Activated naive CD8-positive, alpha-beta T cell treated with anti-CD3 and anti-CD28 coated beads, Interleukin-2, amount 10 ng/mL, durations not matched to agents 7 days and 5 days (primary cell): ENCODE results near the gene CBFB. TPM values are rescaled to one million over a fixed set of nuclear protein-coding genes. Genes with fewer than 3 reads are reported as not detected.
"Not testable (repeated sequence)": the region's sequence is repeated elsewhere in the genome, so short reads cannot be mapped to it uniquely, and the experiment has no call there.

Source experiments
- ATAC-seq: fragments of 150-1000 bp; cut with Tn5 transposase; one replicate; pipeline ENCODE4 v1.10.0; 2021; ENCODE audit warnings: low read depth, moderate library complexity
- POLR2A ChIA-PET: fragments of 350-600 bp; sonication (Branson Sonifier 250); formaldehyde crosslinking; loops from one replicate; lab custom pipeline; 2021; ENCODE audit warnings: antibody characterized with exemption; lab: Charles Lee
- DNase-seq: peaks from one replicate; pipeline ENCODE4 v3.0.0; 2021
- H3K27ac Mint-ChIP-seq: one replicate; pipeline ENCODE4 v1.8.0; 2022; ENCODE audit warnings: mild to moderate bottlenecking, mixed read lengths
- H3K27me3 Mint-ChIP-seq: one replicate; pipeline ENCODE4 v1.8.0; 2022; ENCODE audit warnings: mild to moderate bottlenecking, moderate library complexity, mixed read lengths
- H3K36me3 Mint-ChIP-seq: one replicate; pipeline ENCODE4 v1.8.0; 2021; ENCODE audit warnings: mild to moderate bottlenecking, mixed read lengths
- H3K4me1 Mint-ChIP-seq: one replicate; pipeline ENCODE4 v1.8.0; 2021; ENCODE audit warnings: mixed read lengths
- H3K4me3 Mint-ChIP-seq: one replicate; pipeline ENCODE4 v1.8.0; 2022; ENCODE audit warnings: mild to moderate bottlenecking, moderate library complexity, mixed read lengths
- H3K9me3 Mint-ChIP-seq: one replicate; pipeline ENCODE4 v1.8.0; 2021; ENCODE audit warnings: mixed read lengths
- total RNA-seq, 2 experiments: library from RNA; stranded (reverse); gene quantifications; one replicate each; pipeline ENCODE4 v1.2.3, GENCODE V29; 2021

CBFB gene
- total RNA-seq, 2 experiments from 2014 or later = 193 to 198 TPM

GRCh38 chr16:67034487-67034886 lies 5.5 kb downstream of the CBFB start:
- H3K36me3 Mint-ChIP-seq = peaks cover 49% of the 10 kb centered on the region
- peak overlapping the region; percentile 53 for H3K4me3 Mint-ChIP-seq
- DNase-seq (no peak), ATAC-seq (no peak)
- POLR2A ChIA-PET = interaction anchor here (0.7 kb wide), 1 partner anchor 60 kb away, joined by 3 read pairs; no protein-coding TSS in a partner anchor
- no peaks in the 10 kb centered on the region for H3K27me3 Mint-ChIP-seq
- peaks cover 40% of the 10 kb centered on the region for H3K4me1 Mint-ChIP-seq
- no peaks in the 10 kb centered on the region for H3K9me3 Mint-ChIP-seq
- H3K27ac Mint-ChIP-seq = peak overlapping the region; percentile 37

- no peak overlapping the region for H3K4me3 Mint-ChIP-seq
- no peak for ATAC-seq
- peaks cover 52% of the 10 kb centered on the region for H3K36me3 Mint-ChIP-seq
- no peak for DNase-seq
- no peak overlapping the region for H3K27ac Mint-ChIP-seq
- H3K27me3 Mint-ChIP-seq = no peaks in the 10 kb centered on the region
- H3K4me1 Mint-ChIP-seq = peaks cover 44% of the 10 kb centered on the region
- H3K9me3 Mint-ChIP-seq = no peaks in the 10 kb centered on the region
- POLR2A ChIA-PET = no interaction called here
Observed at GRCh38 chr16:67035364-67035763, 6.4 kb downstream of the CBFB start.

GRCh38 chr16:67036323-67036741 lies 7.4 kb downstream of the CBFB start:
- DNase-seq (no peak), ATAC-seq (no peak)
- POLR2A ChIA-PET = no interaction called here
- no peaks in the 10 kb centered on the region for H3K9me3 Mint-ChIP-seq
- H3K4me1 Mint-ChIP-seq = peaks cover 45% of the 10 kb centered on the region
- H3K27me3 Mint-ChIP-seq = no peaks in the 10 kb centered on the region
- no peak overlapping the region for H3K27ac Mint-ChIP-seq
- H3K4me3 Mint-ChIP-seq = no peak overlapping the region
- peaks cover 55% of the 10 kb centered on the region for H3K36me3 Mint-ChIP-seq

- Mint-ChIP-seq H3K27me3 (no peaks in the 10 kb centered on the region), H3K9me3 (no peaks in the 10 kb centered on the region), H3K4me1 (peaks cover 34% of the 10 kb centered on the region), H3K36me3 (peaks cover 42% of the 10 kb centered on the region), H3K27ac (no peak overlapping the region), H3K4me3 (no peak overlapping the region)
- ATAC-seq = no peak
- POLR2A ChIA-PET = interaction anchor here (1.0 kb wide), 1 partner anchor 8 kb away, joined by 3 read pairs; no protein-coding TSS in a partner anchor
- no peak for DNase-seq
Observed at GRCh38 chr16:67039260-67040020, 10.5 kb downstream of the CBFB start.

- Mint-ChIP-seq H3K4me3 (no peak overlapping the region), H3K4me1 (peaks cover 32% of the 10 kb centered on the region), H3K9me3 (no peaks in the 10 kb centered on the region), H3K27ac (no peak overlapping the region), H3K36me3 (peaks cover 37% of the 10 kb centered on the region), H3K27me3 (no peaks in the 10 kb centered on the region)
- no peak for ATAC-seq
- no peak for DNase-seq
- POLR2A ChIA-PET = interaction anchor here (1.0 to 1.6 kb wide), 2 partner anchors 9 to 10 kb away, joined by 3 to 6 read pairs; no protein-coding TSS in a partner anchor
Observed at GRCh38 chr16:67040166-67040565, 11.2 kb downstream of the CBFB start.

GRCh38 chr16:67040906-67041305 lies 12.0 kb downstream of the CBFB start:
- DNase-seq (no peak), ATAC-seq (no peak)
- H3K27ac Mint-ChIP-seq = peak overlapping the region; percentile 38
- peaks cover 33% of the 10 kb centered on the region for H3K36me3 Mint-ChIP-seq
- POLR2A ChIA-PET = interaction anchor here (1.6 kb wide), 1 partner anchor 11 kb away, joined by 6 read pairs; no protein-coding TSS in a partner anchor
- H3K9me3 Mint-ChIP-seq = no peaks in the 10 kb centered on the region
- H3K4me3 Mint-ChIP-seq = no peak overlapping the region
- H3K4me1 Mint-ChIP-seq = peaks cover 28% of the 10 kb centered on the region
- H3K27me3 Mint-ChIP-seq = no peaks in the 10 kb centered on the region

- H3K4me1 Mint-ChIP-seq = peaks cover 26% of the 10 kb centered on the region
- not testable (repeated sequence) for DNase-seq, H3K4me3 Mint-ChIP-seq, ATAC-seq, H3K27me3 Mint-ChIP-seq, H3K9me3 Mint-ChIP-seq
- peaks cover 33% of the 10 kb centered on the region for H3K36me3 Mint-ChIP-seq
- POLR2A ChIA-PET = interaction anchor here (1.6 kb wide), 1 partner anchor 12 kb away, joined by 6 read pairs; no protein-coding TSS in a partner anchor
- H3K27ac Mint-ChIP-seq = peak overlapping the region; percentile 36
Observed at GRCh38 chr16:67041520-67041919, 12.6 kb downstream of the CBFB start.

GRCh38 chr16:67043420-67043819 lies 14.5 kb downstream of the CBFB start:
- Mint-ChIP-seq H3K9me3 (no peaks in the 10 kb centered on the region), H3K27ac (no peak overlapping the region), H3K27me3 (no peaks in the 10 kb centered on the region), H3K4me1 (peaks cover 22% of the 10 kb centered on the region), H3K4me3 (no peak overlapping the region), H3K36me3 (peaks cover 31% of the 10 kb centered on the region)
- ATAC-seq = no peak
- DNase-seq = no peak
- POLR2A ChIA-PET = interaction anchor here (0.9 kb wide), 2 partner anchors 10 to 15 kb away, joined by 3 to 4 read pairs; no protein-coding TSS in a partner anchor

- Mint-ChIP-seq H3K27me3 (no peaks in the 10 kb centered on the region), H3K4me3 (no peak overlapping the region), H3K9me3 (no peaks in the 10 kb centered on the region), H3K27ac (no peak overlapping the region), H3K4me1 (peaks cover 35% of the 10 kb centered on the region), H3K36me3 (peaks cover 13% of the 10 kb centered on the region)
- POLR2A ChIA-PET = no interaction called here
- DNase-seq (no peak), ATAC-seq (no peak)
Observed at GRCh38 chr16:67050796-67051195, 21.8 kb downstream of the CBFB start.

GRCh38 chr16:67052399-67052798 lies 23.4 kb downstream of the CBFB start:
- no peaks in the 10 kb centered on the region for H3K27me3 Mint-ChIP-seq
- peak overlapping the region; percentile 92 for H3K27ac Mint-ChIP-seq
- peaks cover 14% of the 10 kb centered on the region for H3K36me3 Mint-ChIP-seq
- DNase-seq = no peak
- H3K4me3 Mint-ChIP-seq = peak overlapping the region; percentile 82
- POLR2A ChIA-PET = interaction anchor here (0.7 to 1.8 kb wide), 3 partner anchors 14 to 107 kb away, joined by 3 to 6 read pairs (median 3); partner anchors contain the start of gene CBFB
- peak; percentile 34 for ATAC-seq
- no peaks in the 10 kb centered on the region for H3K9me3 Mint-ChIP-seq
- H3K4me1 Mint-ChIP-seq = peaks cover 40% of the 10 kb centered on the region

- no peak for DNase-seq
- Mint-ChIP-seq H3K4me1 (peaks cover 40% of the 10 kb centered on the region), H3K9me3 (no peaks in the 10 kb centered on the region), H3K27ac (peak overlapping the region; percentile 92), H3K27me3 (no peaks in the 10 kb centered on the region), H3K4me3 (peak overlapping the region; percentile 82), H3K36me3 (peaks cover 16% of the 10 kb centered on the region)
- POLR2A ChIA-PET = interaction anchor here (0.6 to 1.8 kb wide), 8 partner anchors 10 to 455 kb away, joined by 3 to 6 read pairs (median 3); partner anchors contain the start of gene CBFB
- peak; percentile 36 for ATAC-seq
Observed at GRCh38 chr16:67053767-67054334, 24.9 kb downstream of the CBFB start.

GRCh38 chr16:67054901-67055300 lies 26.0 kb downstream of the CBFB start:
- peaks cover 40% of the 10 kb centered on the region for H3K4me1 Mint-ChIP-seq
- no peak overlapping the region for H3K27ac Mint-ChIP-seq
- no peak for DNase-seq
- peak overlapping the region; percentile 82 for H3K4me3 Mint-ChIP-seq
- POLR2A ChIA-PET = no interaction called here
- no peaks in the 10 kb centered on the region for H3K27me3 Mint-ChIP-seq
- H3K36me3 Mint-ChIP-seq = peaks cover 19% of the 10 kb centered on the region
- ATAC-seq = no peak
- H3K9me3 Mint-ChIP-seq = no peaks in the 10 kb centered on the region

- Mint-ChIP-seq H3K27ac (no peak overlapping the region), H3K36me3 (peaks cover 24% of the 10 kb centered on the region), H3K4me1 (peaks cover 40% of the 10 kb centered on the region), H3K9me3 (no peaks in the 10 kb centered on the region), H3K27me3 (no peaks in the 10 kb centered on the region), H3K4me3 (no peak overlapping the region)
- DNase-seq = no peak
- POLR2A ChIA-PET = no interaction called here
- ATAC-seq = no peak
Observed at GRCh38 chr16:67055712-67056487, 27.0 kb downstream of the CBFB start.
